ENCODE measurements around the gene CHMP4A.

CHMP4A gene

DNA sequence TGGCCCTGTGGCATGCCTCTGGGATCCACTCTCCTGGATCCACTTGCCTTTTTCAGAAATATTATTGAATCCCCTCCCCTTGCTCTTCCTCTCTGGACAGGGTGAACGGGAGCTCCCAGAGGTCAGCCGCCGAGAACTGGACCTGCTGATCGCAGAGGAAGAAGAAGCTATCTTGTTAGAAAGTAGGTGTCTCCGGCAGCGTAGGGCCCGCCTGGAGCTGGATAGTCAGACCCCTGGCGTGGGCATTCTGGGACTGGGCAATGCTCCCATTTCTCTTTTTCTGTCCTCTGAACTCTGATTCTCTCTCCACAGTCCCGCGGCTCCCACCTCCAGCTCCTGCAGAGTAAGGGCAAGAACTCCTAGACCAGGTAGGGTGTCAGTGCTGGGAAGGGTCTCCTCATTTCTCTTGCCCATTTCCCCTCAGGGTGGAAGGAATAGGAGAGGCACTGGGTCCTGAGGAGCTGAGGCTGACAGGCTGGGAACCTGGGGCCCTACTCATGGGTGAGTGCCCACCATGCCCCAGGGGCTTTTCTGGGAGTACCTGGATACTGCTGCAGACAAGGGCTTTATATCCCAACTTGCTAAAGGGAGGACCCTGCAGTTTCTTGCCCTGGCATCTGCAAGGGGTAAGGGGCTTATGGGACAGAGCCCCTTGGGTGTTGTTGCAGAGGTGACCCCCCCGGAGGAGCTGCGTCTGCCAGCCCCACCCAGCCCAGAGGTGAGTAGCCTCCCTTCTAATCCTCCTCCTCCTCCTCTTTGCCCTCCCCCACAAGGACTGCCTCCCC is 36.1 kb downstream of the CHMP4A start:
- H3K27me3 ChIP-seq (ENCODE audit: insufficient read depth, poor library complexity, severe bottlenecking) = no peaks in the 10 kb centered on the region
- DNase-seq (ENCODE audit: low spot score) (no peak), ATAC-seq (ENCODE audit: low read depth) (no peak)
- H3K4me1 ChIP-seq (ENCODE audit: insufficient read depth, poor library complexity, severe bottlenecking) = no peaks in the 10 kb centered on the region
- H3K27ac ChIP-seq (ENCODE audit: poor library complexity, severe bottlenecking) = no peak overlapping the region
- no peaks in the 10 kb centered on the region for H3K9me3 ChIP-seq (ENCODE audit: severe bottlenecking)
- H3K36me3 ChIP-seq (ENCODE audit: low read depth) = peaks cover 29% of the 10 kb centered on the region
- H3K4me3 ChIP-seq (ENCODE audit: severe bottlenecking) = no peak overlapping the region
- TF ChIP-seq, protein P1, sequence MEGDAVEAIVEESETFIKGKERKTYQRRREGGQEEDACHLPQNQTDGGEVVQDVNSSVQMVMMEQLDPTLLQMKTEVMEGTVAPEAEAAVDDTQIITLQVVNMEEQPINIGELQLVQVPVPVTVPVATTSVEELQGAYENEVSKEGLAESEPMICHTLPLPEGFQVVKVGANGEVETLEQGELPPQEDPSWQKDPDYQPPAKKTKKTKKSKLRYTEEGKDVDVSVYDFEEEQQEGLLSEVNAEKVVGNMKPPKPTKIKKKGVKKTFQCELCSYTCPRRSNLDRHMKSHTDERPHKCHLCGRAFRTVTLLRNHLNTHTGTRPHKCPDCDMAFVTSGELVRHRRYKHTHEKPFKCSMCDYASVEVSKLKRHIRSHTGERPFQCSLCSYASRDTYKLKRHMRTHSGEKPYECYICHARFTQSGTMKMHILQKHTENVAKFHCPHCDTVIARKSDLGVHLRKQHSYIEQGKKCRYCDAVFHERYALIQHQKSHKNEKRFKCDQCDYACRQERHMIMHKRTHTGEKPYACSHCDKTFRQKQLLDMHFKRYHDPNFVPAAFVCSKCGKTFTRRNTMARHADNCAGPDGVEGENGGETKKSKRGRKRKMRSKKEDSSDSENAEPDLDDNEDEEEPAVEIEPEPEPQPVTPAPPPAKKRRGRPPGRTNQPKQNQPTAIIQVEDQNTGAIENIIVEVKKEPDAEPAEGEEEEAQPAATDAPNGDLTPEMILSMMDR (IDR thresholded peaks at IDR 0.05; ENCODE audit: poor library complexity, severe bottlenecking) = no peak

DNA sequence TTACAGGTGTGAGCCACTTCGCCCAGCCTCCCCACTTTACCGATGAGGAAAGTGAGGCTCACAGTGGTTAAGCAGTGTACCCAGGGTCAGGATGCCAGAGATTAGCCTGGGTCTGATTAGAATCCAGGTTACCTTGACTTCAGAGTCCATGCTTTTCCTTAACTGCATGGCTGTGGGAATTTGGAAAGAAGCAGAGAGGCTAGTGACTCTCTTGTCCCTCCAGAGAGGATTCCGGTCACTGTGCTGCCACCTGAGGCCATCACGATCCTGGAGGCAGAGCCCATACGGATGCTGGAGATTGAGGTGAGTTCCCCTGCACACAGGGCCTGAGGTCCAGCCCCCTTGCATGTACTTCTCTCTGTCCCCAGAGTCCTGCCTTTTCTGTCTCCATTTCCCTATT is 36.7 kb downstream of the CHMP4A start:
- Histone ChIP-seq H3K4me3 (ENCODE audit: severe bottlenecking) (no peak overlapping the region), H3K4me1 (ENCODE audit: insufficient read depth, poor library complexity, severe bottlenecking) (no peaks in the 10 kb centered on the region), H3K27me3 (ENCODE audit: insufficient read depth, poor library complexity, severe bottlenecking) (no peaks in the 10 kb centered on the region), H3K9me3 (ENCODE audit: severe bottlenecking) (no peaks in the 10 kb centered on the region), H3K27ac (ENCODE audit: poor library complexity, severe bottlenecking) (no peak overlapping the region), H3K36me3 (ENCODE audit: low read depth) (peaks cover 26% of the 10 kb centered on the region)
- TF ChIP-seq, protein P1 (IDR thresholded peaks at IDR 0.05; ENCODE audit: poor library complexity, severe bottlenecking) = no peak
- ATAC-seq (ENCODE audit: low read depth) (no peak), DNase-seq (ENCODE audit: low spot score) (no peak)

DNA sequence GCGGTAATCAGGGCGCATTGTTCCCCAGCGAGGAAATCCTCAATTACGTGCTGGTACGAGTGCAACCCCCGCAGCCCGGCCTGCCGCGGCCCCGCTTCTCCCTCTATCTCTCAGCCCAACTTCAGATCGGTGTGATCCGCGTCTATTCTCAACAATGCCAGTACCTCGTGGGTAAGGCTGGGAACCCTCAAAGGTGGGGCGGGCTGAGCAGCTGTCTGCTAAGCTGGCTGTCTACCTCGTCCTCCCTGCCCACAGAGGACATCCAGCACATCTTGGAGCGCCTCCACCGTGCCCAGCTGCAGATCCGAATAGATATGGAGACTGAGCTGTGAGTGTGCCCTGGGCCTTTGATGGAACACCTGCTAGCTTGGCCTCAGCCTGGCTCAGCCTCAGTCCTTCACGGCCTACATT is 40.4 kb downstream of the CHMP4A start:
- Histone ChIP-seq H3K27me3 (ENCODE audit: insufficient read depth, poor library complexity, severe bottlenecking) (no peaks in the 10 kb centered on the region), H3K4me3 (ENCODE audit: severe bottlenecking) (no peak overlapping the region), H3K9me3 (ENCODE audit: severe bottlenecking) (no peaks in the 10 kb centered on the region), H3K27ac (ENCODE audit: poor library complexity, severe bottlenecking) (no peak overlapping the region), H3K4me1 (ENCODE audit: insufficient read depth, poor library complexity, severe bottlenecking) (no peaks in the 10 kb centered on the region), H3K36me3 (ENCODE audit: low read depth) (no peaks in the 10 kb centered on the region)
- ATAC-seq (ENCODE audit: low read depth) (0 out of 3 replicates have a peak, but pooled peaks have one; percentile 13), DNase-seq (ENCODE audit: low spot score) (no peak)
- TF ChIP-seq, protein P1 (IDR thresholded peaks at IDR 0.05; ENCODE audit: poor library complexity, severe bottlenecking) = no peak

DNA sequence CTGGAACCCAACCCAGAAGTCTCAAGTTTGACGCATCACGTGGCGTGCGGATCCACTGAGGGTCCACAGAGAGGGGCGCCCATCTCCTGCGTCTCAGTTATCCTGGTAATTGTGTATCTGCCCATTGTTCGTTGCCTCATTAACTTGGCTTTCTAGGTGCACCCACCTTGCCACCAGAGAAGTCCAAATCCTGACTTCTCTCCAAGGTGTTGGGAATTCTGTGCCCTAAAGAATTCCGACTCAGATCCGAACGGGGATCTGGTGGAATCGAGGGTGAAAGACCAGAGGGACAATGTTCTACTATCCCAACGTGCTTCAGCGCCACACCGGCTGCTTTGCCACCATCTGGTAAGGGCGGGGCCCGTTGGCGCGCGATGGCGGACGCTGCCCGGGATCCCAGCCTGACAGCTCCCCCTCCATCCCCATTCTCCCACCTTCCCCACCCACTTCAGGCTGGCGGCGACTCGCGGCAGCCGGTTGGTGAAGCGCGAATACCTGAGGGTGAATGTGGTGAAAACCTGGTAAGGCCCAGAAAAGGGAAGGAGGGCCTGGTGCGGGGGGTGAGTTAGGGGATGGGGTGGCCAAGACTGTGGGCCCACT is 40.9 kb downstream of the CHMP4A start:
- TF ChIP-seq, protein P1 (IDR thresholded peaks at IDR 0.05; ENCODE audit: poor library complexity, severe bottlenecking) = no peak
- H3K9me3 ChIP-seq (ENCODE audit: severe bottlenecking) = no peaks in the 10 kb centered on the region
- H3K27me3 ChIP-seq (ENCODE audit: insufficient read depth, poor library complexity, severe bottlenecking) = no peaks in the 10 kb centered on the region
- H3K4me3 ChIP-seq (ENCODE audit: severe bottlenecking) = no peak overlapping the region
- no peak overlapping the region for H3K27ac ChIP-seq (ENCODE audit: poor library complexity, severe bottlenecking)
- DNase-seq (ENCODE audit: low spot score) (no peak), ATAC-seq (ENCODE audit: low read depth) (no peak)
- H3K36me3 ChIP-seq (ENCODE audit: low read depth) = no peaks in the 10 kb centered on the region
- H3K4me1 ChIP-seq (ENCODE audit: insufficient read depth, poor library complexity, severe bottlenecking) = no peaks in the 10 kb centered on the region
